HFFc6 (cell line): ENCODE data around the gene PDE1A. TPM values are rescaled to one million over a fixed set of nuclear protein-coding genes. Genes with fewer than 3 reads are reported as not detected.

Source experiments
- DNase-seq: peaks from one replicate; pipeline ENCODE4 v3.0.0-alpha.2; 2018
- H3K27ac Mint-ChIP-seq: 2 replicates; pipeline ENCODE4 v1.8.0; 2020; ENCODE audit warnings: mild to moderate bottlenecking, mixed read lengths
- H3K27me3 Mint-ChIP-seq: 2 replicates; pipeline ENCODE4 v1.8.0; 2021; ENCODE audit warnings: mild to moderate bottlenecking, moderate library complexity, mixed read lengths; ENCODE audit not compliant: insufficient read depth
- H3K36me3 Mint-ChIP-seq: 2 replicates; pipeline ENCODE4 v1.8.0; 2021; ENCODE audit warnings: low read depth, mixed read lengths
- H3K4me1 Mint-ChIP-seq: 2 replicates; pipeline ENCODE4 v1.8.0; 2020; ENCODE audit warnings: low read depth, mixed read lengths
- H3K4me3 Mint-ChIP-seq: 2 replicates; pipeline ENCODE4 v1.8.0; 2020; ENCODE audit warnings: mild to moderate bottlenecking, moderate library complexity, mixed read lengths
- H3K9me3 Mint-ChIP-seq: 2 replicates; pipeline ENCODE4 v1.8.0; 2020; ENCODE audit warnings: mild to moderate bottlenecking, mixed read lengths
- CTCF ChIP-seq: fragments of 200-600 bp; sonication (generic); IDR thresholded peaks from 2 replicates; pipeline ENCODE4 v1.5.0; 2021; ENCODE audit warnings: antibody characterized with exemption, mild to moderate bottlenecking
- total RNA-seq, 6 experiments: library from RNA; stranded (reverse); fragmentation: NEBNext Ultra II Directional; extraction: Animal tissue kit (Norgen Biotek cat#: 25700); gene quantifications; 2 replicates in 1 of 6; 3 replicates in 5 of 6; pipeline ENCODE4 v1.2.3, GENCODE V29; 2021

Gene PDE1A
- total RNA-seq, 6 experiments from 2014 or later, result 2.7 to 8.0 (median 3.9) TPM

DNA sequence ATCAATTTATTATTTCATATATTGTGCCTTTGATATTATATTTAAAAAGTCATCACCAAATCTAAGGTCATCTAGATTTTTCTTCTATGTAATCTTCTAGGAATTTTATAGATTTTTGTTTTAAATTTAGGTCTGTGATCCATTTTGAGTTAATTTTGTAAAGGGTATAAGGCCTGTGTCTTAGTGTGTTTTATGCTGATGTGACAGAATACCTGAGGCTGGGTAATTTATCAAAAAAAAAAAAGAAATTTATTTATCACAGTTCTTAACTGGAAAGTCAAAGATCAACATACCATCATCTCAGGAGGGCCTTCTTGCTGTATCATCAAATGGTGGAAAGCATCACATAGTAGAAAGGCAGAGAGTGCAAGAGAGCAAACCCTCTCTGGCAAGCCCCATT lies 216.2 kb downstream of the PDE1A start:
- Mint-ChIP-seq H3K36me3 (peaks cover 5% of the 10 kb centered on the region), H3K4me3 (no peak overlapping the region), H3K4me1 (no peaks in the 10 kb centered on the region), H3K9me3 (no peaks in the 10 kb centered on the region), H3K27ac (no peak overlapping the region), H3K27me3 (no peaks in the 10 kb centered on the region)
- DNase-seq, result no peak
- TF ChIP-seq CTCF, result no peak

DNA sequence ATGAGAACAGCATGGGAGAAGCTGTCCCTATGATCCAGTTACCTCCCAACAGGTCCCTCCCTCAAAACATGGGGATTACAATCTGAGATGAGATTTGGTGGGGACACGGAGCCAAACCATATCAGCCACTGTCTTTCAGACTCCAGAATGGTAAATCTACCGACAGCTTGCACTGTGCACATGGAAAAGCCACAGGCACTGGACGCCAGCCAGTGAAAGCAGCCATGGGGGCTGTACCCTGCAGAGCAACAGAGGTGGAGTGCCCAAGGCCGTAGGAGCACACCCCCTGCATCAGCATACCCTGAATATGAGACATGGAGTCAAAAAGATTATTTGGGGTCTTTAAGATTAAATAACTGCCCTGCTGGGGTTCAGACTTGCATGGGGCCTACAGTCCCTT lies 218.4 kb downstream of the PDE1A start:
- Mint-ChIP-seq H3K9me3 (no peaks in the 10 kb centered on the region), H3K27ac (no peak overlapping the region), H3K36me3 (peaks cover 5% of the 10 kb centered on the region), H3K27me3 (no peaks in the 10 kb centered on the region), H3K4me3 (no peak overlapping the region), H3K4me1 (no peaks in the 10 kb centered on the region)
- TF ChIP-seq CTCF, result no peak
- DNase-seq, result no peak

DNA sequence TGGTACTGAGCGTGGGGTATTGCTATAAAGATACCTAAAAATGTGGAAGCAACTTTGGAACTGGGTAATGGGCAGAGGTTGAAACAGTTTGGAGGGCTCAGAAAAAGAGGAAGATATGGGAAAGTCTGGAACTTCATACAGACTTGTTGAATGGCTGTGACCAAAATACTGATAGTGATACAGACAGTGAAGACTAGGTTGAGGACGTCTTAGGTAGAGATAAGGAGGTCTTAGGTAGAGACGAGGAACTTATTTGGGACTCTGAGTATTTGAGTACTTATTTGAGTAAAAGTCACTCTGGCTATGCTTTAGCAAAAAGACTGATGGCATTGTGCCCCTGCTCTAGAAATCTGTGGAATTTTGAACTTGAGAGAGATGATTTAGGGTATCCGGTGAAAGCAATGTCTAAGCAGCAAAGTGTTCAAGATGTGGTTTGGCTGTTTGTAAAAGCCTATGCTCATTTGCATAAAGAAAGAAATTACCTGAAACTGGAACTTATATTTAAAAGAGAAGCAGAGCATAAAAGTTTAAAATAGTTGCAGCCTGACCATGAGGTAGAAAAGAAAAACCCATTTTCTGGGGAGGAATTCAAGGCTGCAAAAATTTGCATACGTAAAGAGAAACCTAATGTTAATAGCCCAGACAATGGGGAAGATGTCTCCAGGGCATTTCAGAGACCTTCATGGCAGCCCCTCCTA lies 219.6 kb downstream of the PDE1A start:
- Mint-ChIP-seq H3K27ac (no peak overlapping the region), H3K36me3 (peaks cover 5% of the 10 kb centered on the region)
- no peak for DNase-seq

GRCh38 chr2:182197529-182197928 lies 229.3 kb downstream of the PDE1A start:
- Mint-ChIP-seq H3K27ac (no peak overlapping the region), H3K27me3 (no peaks in the 10 kb centered on the region), H3K4me1 (no peaks in the 10 kb centered on the region), H3K9me3 (no peaks in the 10 kb centered on the region), H3K36me3 (no peaks in the 10 kb centered on the region), H3K4me3 (no peak overlapping the region)
- no peak for DNase-seq
- no peak for TF ChIP-seq CTCF

More for the DNA sequence above, 219.6 kb downstream of the PDE1A start:
- Mint-ChIP-seq H3K27me3 (no peaks in the 10 kb centered on the region), H3K9me3 (no peaks in the 10 kb centered on the region), H3K4me3 (no peak overlapping the region), H3K4me1 (no peaks in the 10 kb centered on the region)
- TF ChIP-seq CTCF, result no peak

DNA sequence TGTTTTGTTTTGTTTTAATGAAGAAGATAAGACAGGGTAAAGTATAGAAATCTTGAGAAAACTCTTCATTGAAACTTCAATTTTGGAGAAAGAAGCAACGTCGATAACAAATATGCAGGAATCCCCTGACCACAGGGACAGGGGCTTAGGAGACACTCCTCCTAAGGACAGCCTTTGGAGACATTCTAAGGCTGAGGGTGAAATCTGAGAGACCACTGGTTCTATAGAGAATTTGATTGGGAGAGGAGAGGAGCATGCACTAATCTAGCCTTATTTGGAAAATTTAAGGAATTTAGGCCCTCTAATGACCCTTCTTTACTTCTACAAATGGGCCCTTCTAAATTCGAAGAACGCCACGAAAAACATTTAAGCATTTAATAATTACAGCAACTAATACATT lies 233.5 kb downstream of the PDE1A start:
- no peaks in the 10 kb centered on the region for H3K36me3 Mint-ChIP-seq
- H3K9me3 Mint-ChIP-seq, result no peaks in the 10 kb centered on the region
- peaks cover 12% of the 10 kb centered on the region for H3K4me1 Mint-ChIP-seq
- TF ChIP-seq CTCF, result no peak
- no peak overlapping the region for H3K4me3 Mint-ChIP-seq
- no peak for DNase-seq
- no peaks in the 10 kb centered on the region for H3K27me3 Mint-ChIP-seq
- H3K27ac Mint-ChIP-seq, result no peak overlapping the region
